ENCODE measurements around the gene STAT5B. TPM values are rescaled to one million over a fixed set of nuclear protein-coding genes. Genes with fewer than 3 reads are reported as not detected.

The STAT5B gene
- total and polyA plus RNA-seq, 2 of the 13 experiments (the other 11 are each of a cell fraction or from before 2014, with no cell fraction given) = 21.0 to 42.8 TPM

GRCh38 chr17:42276609-42277341 is 584 bp upstream of the STAT5B start (continued):
- TF ChIP-seq KLF15 (CRISPR knock-in tag; IDR thresholded peaks at IDR 0.05; ENCODE audit: borderline replicate concordance) (0 out of 2 replicates have a peak, but pooled peaks have one; percentile 26), ZNF577 (CRISPR knock-in tag; IDR thresholded peaks at IDR 0.05; ENCODE audit: borderline replicate concordance, low read depth) (no peak), ASH2L (IDR thresholded peaks at IDR 0.05; ENCODE audit: insufficient read length, low read depth, low read length) (peak; percentile 94), NPAS2 (CRISPR knock-in tag; IDR thresholded peaks at IDR 0.05; ENCODE audit: borderline replicate concordance) (no peak), PCBP1 (IDR thresholded peaks at IDR 0.05; ENCODE audit: borderline replicate concordance, low read depth, low read length) (0 out of 2 replicates have a peak, but pooled peaks have one; percentile 50), PRDM15 (CRISPR knock-in tag; IDR thresholded peaks at IDR 0.05) (peak; percentile 70; the same call in 1 of the 2 replicates), CENPT (CRISPR knock-in tag; IDR thresholded peaks at IDR 0.05; ENCODE audit: low read depth) (no peak), ZNF407 (CRISPR knock-in tag; IDR thresholded peaks at IDR 0.05; ENCODE audit: not compliant biosample characterization) (peak; percentile 69), CBX1 (IDR thresholded peaks at IDR 0.05; ENCODE audit: low read depth) (no peak), HMG20B (CRISPR knock-in tag; conservative IDR thresholded peaks at IDR 0.05) (0 out of 2 replicates have a peak, but pooled peaks have one; percentile 54), BCL3 (CRISPR knock-in tag; IDR thresholded peaks at IDR 0.05) (no peak), ZNF468 (CRISPR knock-in tag; IDR thresholded peaks at IDR 0.05) (0 out of 2 replicates have a peak, but pooled peaks have one; percentile 65), NFATC3 (CRISPR knock-in tag; IDR thresholded peaks at IDR 0.05) (no peak), CREBL2 (CRISPR knock-in tag; IDR thresholded peaks at IDR 0.05; ENCODE audit: borderline replicate concordance) (peak; percentile 44; the same call in 1 of the 2 replicates)
